WTC11 (cell line): ENCODE data around the gene MYCBP2. TPM values are rescaled to one million over a fixed set of nuclear protein-coding genes. Genes with fewer than 3 reads are reported as not detected.

Experiments used
- ATAC-seq: fragments of 200-7000 bp; cut with Tn5 transposase; 2 replicates; pipeline ENCODE4 v1.10.0; 2021; ENCODE audit warnings: mild to moderate bottlenecking, moderate library complexity
- CTCF ChIA-PET: fragments of 300-600 bp; sonication (Branson Sonifier 250); formaldehyde crosslinking; loops from one replicate; lab custom pipeline; 2021; ENCODE audit warnings: antibody characterized with exemption; lab: Charles Lee
- POLR2A ChIA-PET: fragments of 350-600 bp; sonication (Branson Sonifier 250); formaldehyde crosslinking; loops from one replicate; lab custom pipeline; 2021; ENCODE audit warnings: antibody characterized with exemption; lab: Charles Lee
- DNase-seq: peaks from one replicate; pipeline ENCODE4 v3.0.0; 2021; ENCODE audit warnings: low spot score
- H3K27ac Mint-ChIP-seq: 2 replicates; pipeline ENCODE4 v1.8.0; 2021; ENCODE audit warnings: mixed read lengths
- H3K27me3 Mint-ChIP-seq: 2 replicates; pipeline ENCODE4 v1.8.0; 2021; ENCODE audit warnings: low read depth, mild to moderate bottlenecking, moderate library complexity, mixed read lengths
- H3K36me3 Mint-ChIP-seq: 2 replicates; pipeline ENCODE4 v1.8.0; 2021; ENCODE audit warnings: mixed read lengths
- H3K4me1 Mint-ChIP-seq: 2 replicates; pipeline ENCODE4 v1.8.0; 2022; ENCODE audit warnings: mixed read lengths
- H3K4me3 Mint-ChIP-seq: 2 replicates; pipeline ENCODE4 v1.8.0; 2021; ENCODE audit warnings: mild to moderate bottlenecking, moderate library complexity, mixed read lengths
- H3K9me3 Mint-ChIP-seq: 2 replicates; pipeline ENCODE4 v1.8.0; 2021; ENCODE audit warnings: mixed read lengths
- ATF1 ChIP-seq: sonication (generic); formaldehyde crosslinking; IDR thresholded peaks from 2 replicates; pipeline ENCODE4 v1.8.1; 2023; ENCODE audit warnings: mild to moderate bottlenecking, moderate library complexity, missing genetic modification reagents
- CBFB ChIP-seq: sonication (generic); formaldehyde crosslinking; IDR thresholded peaks from 2 replicates; pipeline ENCODE4 v1.8.1; 2022; ENCODE audit warnings: mild to moderate bottlenecking, low read depth, missing genetic modification reagents
- CDX4 ChIP-seq: fragments of 250-450 bp; sonication (Bioruptor Pico); IDR thresholded peaks from 2 replicates; pipeline ENCODE4 v1.9.0; 2021; ENCODE audit warnings: moderate library complexity, mild to moderate bottlenecking, inconsistent platforms, borderline replicate concordance
- CREM ChIP-seq: sonication (generic); formaldehyde crosslinking; IDR thresholded peaks from 2 replicates; pipeline ENCODE4 v1.8.1; 2022; ENCODE audit warnings: mild to moderate bottlenecking, missing genetic modification reagents, moderate library complexity
- E2F5 ChIP-seq: sonication (generic); formaldehyde crosslinking; IDR thresholded peaks from 2 replicates; pipeline ENCODE4 v1.8.1; 2022; ENCODE audit warnings: mild to moderate bottlenecking, moderate library complexity, missing genetic modification reagents
- EMX1 ChIP-seq: fragments of 250-450 bp; sonication (Bioruptor Pico); IDR thresholded peaks from 2 replicates; pipeline ENCODE4 v1.8.0; 2021; ENCODE audit warnings: mild to moderate bottlenecking
- HMGXB4 ChIP-seq: sonication (generic); formaldehyde crosslinking; IDR thresholded peaks from 2 replicates; pipeline ENCODE4 v1.8.1; 2023; ENCODE audit warnings: mild to moderate bottlenecking, moderate library complexity, missing genetic modification reagents
- MXD4 ChIP-seq: fragments of 250-450 bp; sonication (Bioruptor Pico); IDR thresholded peaks from 2 replicates; pipeline ENCODE4 v1.8.0; 2021; ENCODE audit warnings: mild to moderate bottlenecking, moderate library complexity, borderline replicate concordance
- MYBL2 ChIP-seq: sonication (generic); formaldehyde crosslinking; IDR thresholded peaks from 2 replicates; pipeline ENCODE4 v1.8.1; 2023; ENCODE audit warnings: mild to moderate bottlenecking, moderate library complexity, missing genetic modification reagents
- NFATC4 ChIP-seq: fragments of 250-450 bp; sonication (Bioruptor Pico); IDR thresholded peaks from 2 replicates; pipeline ENCODE4 v1.9.0; 2021; ENCODE audit warnings: mild to moderate bottlenecking
- NFE2L1 ChIP-seq: sonication (generic); formaldehyde crosslinking; IDR thresholded peaks from 2 replicates; pipeline ENCODE4 v1.8.1; 2023; ENCODE audit warnings: missing genetic modification reagents
- NR3C1 ChIP-seq: sonication (generic); formaldehyde crosslinking; conservative IDR thresholded peaks from 2 replicates; pipeline ENCODE4 v1.8.1; 2023; ENCODE audit warnings: low read depth, mild to moderate bottlenecking, missing genetic modification reagents
- PRRX2 ChIP-seq: fragments of 250-450 bp; sonication (Bioruptor Pico); IDR thresholded peaks from 2 replicates; pipeline ENCODE4 v1.8.0; 2021; ENCODE audit warnings: mild to moderate bottlenecking
- SP1 ChIP-seq: sonication (generic); formaldehyde crosslinking; conservative IDR thresholded peaks from 2 replicates; pipeline ENCODE4 v1.8.1; 2022; ENCODE audit warnings: missing genetic modification reagents
- STAT6 ChIP-seq: sonication (generic); formaldehyde crosslinking; conservative IDR thresholded peaks from 2 replicates; pipeline ENCODE4 v1.8.1; 2023; ENCODE audit warnings: mild to moderate bottlenecking, low read depth, missing genetic modification reagents, moderate library complexity
- TCF7 ChIP-seq: sonication (generic); formaldehyde crosslinking; IDR thresholded peaks from 2 replicates; pipeline ENCODE4 v1.8.0; 2022; ENCODE audit warnings: mild to moderate bottlenecking, low read depth, missing genetic modification reagents, moderate library complexity
- ZBTB21 ChIP-seq: sonication (generic); formaldehyde crosslinking; IDR thresholded peaks from 2 replicates; pipeline ENCODE4 v1.8.1; 2023; ENCODE audit warnings: mild to moderate bottlenecking, missing genetic modification reagents, borderline replicate concordance
- ZNF219 ChIP-seq: sonication (generic); formaldehyde crosslinking; IDR thresholded peaks from 2 replicates; pipeline ENCODE4 v1.8.0; 2023; ENCODE audit warnings: missing genetic modification reagents, mild to moderate bottlenecking, borderline replicate concordance
- ZNF396 ChIP-seq: fragments of 250-450 bp; sonication (Bioruptor Pico); IDR thresholded peaks from 2 replicates; pipeline ENCODE4 v1.8.0; 2021; ENCODE audit warnings: mild to moderate bottlenecking, moderate library complexity, borderline replicate concordance
- ZNF512 ChIP-seq: sonication (generic); formaldehyde crosslinking; IDR thresholded peaks from 2 replicates; pipeline ENCODE4 v1.8.1; 2022; ENCODE audit warnings: missing genetic modification reagents, borderline replicate concordance
- ZNF532 ChIP-seq: fragments of 250-450 bp; sonication (Bioruptor Pico); IDR thresholded peaks from 2 replicates; pipeline ENCODE4 v1.9.0; 2021; ENCODE audit warnings: mild to moderate bottlenecking, borderline replicate concordance
- total RNA-seq: library from RNA; stranded (reverse); gene quantifications from 3 replicates; pipeline ENCODE4 v1.2.3, GENCODE V29; 2021
- TF ChIP-seq, protein P1 (sequence below): sonication (generic); formaldehyde crosslinking; IDR thresholded peaks from 2 replicates; pipeline ENCODE4 v1.8.1; 2022; ENCODE audit warnings: mild to moderate bottlenecking, missing genetic modification reagents, moderate library complexity, borderline replicate concordance
- TF ChIP-seq, protein P2 (sequence below): sonication (generic); formaldehyde crosslinking; IDR thresholded peaks from 2 replicates; pipeline ENCODE4 v1.8.1; 2023; ENCODE audit warnings: mild to moderate bottlenecking, missing genetic modification reagents, moderate library complexity

The MYCBP2 gene
- total RNA-seq, 1 experiment from 2014 or later, result 54.3 TPM

DNA sequence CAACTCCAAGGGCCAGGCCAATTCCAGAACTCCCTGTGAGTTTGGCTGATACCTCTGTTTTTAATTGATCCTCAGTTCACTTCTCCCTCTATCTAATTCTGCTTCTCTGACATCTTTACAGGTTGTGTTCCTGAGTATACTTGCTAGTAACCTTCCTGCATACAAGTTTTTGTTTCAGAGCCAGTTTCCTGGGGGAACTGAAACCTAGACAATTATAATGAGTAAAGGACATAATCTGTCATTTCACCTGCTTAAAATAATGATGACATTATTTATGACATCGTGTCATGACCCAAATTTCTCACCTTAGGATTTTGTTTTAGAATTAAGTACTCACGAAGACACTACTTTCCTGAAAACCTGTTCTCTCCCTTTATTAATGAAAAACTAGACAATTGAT is 12.5 kb upstream of the MYCBP2 start (continued):
- no peak for TF ChIP-seq ZBTB21 (CRISPR knock-in tag)
- TF ChIP-seq ZNF396 (CRISPR knock-in tag), result no peak
- TF ChIP-seq HMGXB4 (CRISPR knock-in tag), result no peak
- TF ChIP-seq ZNF512 (CRISPR knock-in tag), result no peak
- no peak for TF ChIP-seq MXD4 (CRISPR knock-in tag)
- no peak for TF ChIP-seq SP1 (CRISPR knock-in tag)
- TF ChIP-seq NR3C1 (CRISPR knock-in tag), result no peak
- TF ChIP-seq CDX4 (CRISPR knock-in tag), result no peak
- TF ChIP-seq CREM, result no peak
- TF ChIP-seq ZNF532 (CRISPR knock-in tag), result no peak
- TF ChIP-seq ZNF219 (CRISPR knock-in tag), result no peak
- TF ChIP-seq NFE2L1 (CRISPR knock-in tag), result no peak

DNA sequence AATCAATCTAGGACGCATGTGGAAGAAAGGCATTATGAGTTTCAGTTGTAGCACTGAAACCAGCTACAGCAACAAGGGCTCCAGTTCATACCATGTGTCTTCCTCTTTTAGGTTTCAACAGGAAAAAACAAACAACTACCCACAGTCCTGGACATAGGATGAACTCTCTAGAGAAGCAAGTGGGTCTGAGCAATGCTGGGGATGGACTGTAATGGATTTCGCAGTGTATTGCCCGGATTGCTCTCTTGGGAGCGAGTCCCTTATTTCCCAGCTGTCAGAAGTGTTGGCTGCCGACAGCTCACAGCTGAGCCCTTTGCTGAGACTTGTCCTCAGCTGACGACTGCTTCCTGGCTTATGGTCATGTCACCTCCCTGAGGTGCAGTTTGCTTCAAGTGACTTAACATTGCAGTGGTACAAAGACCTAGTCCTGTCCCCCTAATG is 12.1 kb upstream of the MYCBP2 start:
- peaks cover under 1% of the 10 kb centered on the region for H3K4me1 Mint-ChIP-seq
- ATAC-seq (no peak), DNase-seq (no peak)
- H3K27me3 Mint-ChIP-seq, result no peaks in the 10 kb centered on the region
- H3K27ac Mint-ChIP-seq, result no peak overlapping the region
- no peak overlapping the region for H3K4me3 Mint-ChIP-seq
- POLR2A ChIA-PET, result no interaction called here
- H3K9me3 Mint-ChIP-seq, result no peaks in the 10 kb centered on the region
- no peaks in the 10 kb centered on the region for H3K36me3 Mint-ChIP-seq
- CTCF ChIA-PET, result no interaction called here
- TF ChIP-seq E2F5, result no peak
- TF ChIP-seq, protein P1, sequence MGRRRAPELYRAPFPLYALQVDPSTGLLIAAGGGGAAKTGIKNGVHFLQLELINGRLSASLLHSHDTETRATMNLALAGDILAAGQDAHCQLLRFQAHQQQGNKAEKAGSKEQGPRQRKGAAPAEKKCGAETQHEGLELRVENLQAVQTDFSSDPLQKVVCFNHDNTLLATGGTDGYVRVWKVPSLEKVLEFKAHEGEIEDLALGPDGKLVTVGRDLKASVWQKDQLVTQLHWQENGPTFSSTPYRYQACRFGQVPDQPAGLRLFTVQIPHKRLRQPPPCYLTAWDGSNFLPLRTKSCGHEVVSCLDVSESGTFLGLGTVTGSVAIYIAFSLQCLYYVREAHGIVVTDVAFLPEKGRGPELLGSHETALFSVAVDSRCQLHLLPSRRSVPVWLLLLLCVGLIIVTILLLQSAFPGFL (CRISPR knock-in tag), result no peak
- TF ChIP-seq EMX1 (CRISPR knock-in tag), result no peak
- TF ChIP-seq ZBTB21 (CRISPR knock-in tag), result no peak
- no peak for TF ChIP-seq NFATC4
- no peak for TF ChIP-seq CBFB (CRISPR knock-in tag)
- no peak for TF ChIP-seq TCF7 (CRISPR knock-in tag)
- TF ChIP-seq PRRX2 (CRISPR knock-in tag), result no peak
- no peak for TF ChIP-seq MYBL2
- TF ChIP-seq, protein P2, sequence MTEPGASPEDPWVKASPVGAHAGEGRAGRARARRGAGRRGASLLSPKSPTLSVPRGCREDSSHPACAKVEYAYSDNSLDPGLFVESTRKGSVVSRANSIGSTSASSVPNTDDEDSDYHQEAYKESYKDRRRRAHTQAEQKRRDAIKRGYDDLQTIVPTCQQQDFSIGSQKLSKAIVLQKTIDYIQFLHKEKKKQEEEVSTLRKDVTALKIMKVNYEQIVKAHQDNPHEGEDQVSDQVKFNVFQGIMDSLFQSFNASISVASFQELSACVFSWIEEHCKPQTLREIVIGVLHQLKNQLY (CRISPR knock-in tag), result no peak
- TF ChIP-seq ZNF219 (CRISPR knock-in tag), result no peak
- no peak for TF ChIP-seq ATF1 (CRISPR knock-in tag)
- TF ChIP-seq STAT6 (CRISPR knock-in tag), result no peak
